GM20000 (cell line): ENCODE results near the gene DACH1.

Source experiments
- DNase-seq: peaks from one replicate; pipeline ENCODE4 v3.0.0; 2012; ENCODE audit warnings: low spot score
- CTCF ChIP-seq: IDR thresholded peaks from 2 replicates; pipeline ENCODE4 v1.5.1; 2012; ENCODE audit warnings: mild to moderate bottlenecking, control low read depth; ENCODE audit errors: extremely low read depth, missing control alignments

Gene DACH1

GRCh38 chr13:71727042-71727441 is 140.0 kb downstream of the DACH1 start:
- no peak for TF ChIP-seq CTCF
- DNase-seq = no peak

DNA sequence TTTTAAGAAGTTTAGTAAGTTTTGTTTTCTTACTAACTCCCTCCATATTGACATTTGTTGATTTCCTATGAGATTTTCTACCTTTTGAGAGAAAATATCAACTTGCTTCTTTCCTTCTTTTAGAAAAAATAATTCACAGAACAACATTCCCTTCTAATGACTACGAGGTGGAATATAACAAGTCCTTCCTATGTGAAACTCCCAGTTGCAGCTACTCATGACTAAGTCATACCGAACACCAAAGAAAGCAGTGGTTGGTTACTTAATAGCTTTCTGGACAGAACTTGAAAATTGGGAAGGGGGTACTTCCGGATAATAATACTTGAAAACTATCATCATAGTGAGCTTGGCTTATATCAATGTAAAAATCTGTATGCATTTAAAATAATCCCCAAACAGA is 144.8 kb downstream of the DACH1 start:
- no peak for TF ChIP-seq CTCF
- DNase-seq = no peak

- DNase-seq = no peak
- no peak for TF ChIP-seq CTCF
Observed at GRCh38 chr13:71721104-71721503, 145.9 kb downstream of the DACH1 start.

DNA sequence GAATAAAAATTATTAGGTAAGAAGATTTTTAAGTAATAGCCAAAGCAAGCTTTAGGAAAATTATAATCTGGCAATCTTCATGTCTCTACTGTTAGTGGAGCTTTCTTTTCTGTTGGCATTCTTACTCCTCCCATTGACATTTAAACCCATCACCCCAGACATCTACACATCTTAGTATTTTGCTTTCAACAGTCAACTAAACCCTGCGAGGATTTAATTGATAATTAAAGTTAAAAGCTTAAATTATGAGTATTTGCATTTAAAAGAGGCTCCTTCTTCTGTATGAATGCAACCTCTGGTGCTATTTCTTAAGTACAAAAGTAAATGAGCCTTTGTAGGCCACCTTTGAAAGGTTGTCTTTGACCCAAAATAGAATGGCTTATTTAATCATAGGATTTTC is 148.1 kb downstream of the DACH1 start:
- no peak for TF ChIP-seq CTCF
- no peak for DNase-seq

DNA sequence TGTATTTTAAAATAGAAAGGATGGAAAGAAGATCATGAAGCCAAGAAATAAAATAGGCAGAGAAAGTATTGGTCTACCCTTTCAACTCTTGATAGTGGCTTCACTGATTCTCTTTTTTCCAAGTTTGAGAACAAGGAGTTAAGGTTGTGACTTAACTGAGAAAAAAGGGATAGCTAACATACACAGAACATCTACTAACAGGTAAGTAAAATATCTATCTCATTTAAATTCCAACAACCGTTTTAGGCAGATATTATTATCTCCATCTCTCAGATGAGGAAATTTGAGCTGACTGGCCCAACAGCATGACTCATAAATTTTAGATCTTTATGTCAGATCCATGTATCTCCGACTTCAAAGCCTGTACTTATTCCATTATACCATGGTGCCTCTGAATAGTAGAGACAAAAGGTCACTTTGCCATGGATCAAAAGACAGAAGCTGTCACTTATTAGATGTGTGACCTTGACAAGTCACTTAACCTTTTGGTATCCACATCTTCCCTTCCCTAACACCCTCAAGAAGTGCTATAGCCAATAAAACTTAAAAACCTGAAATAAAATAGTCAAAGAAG is 152.1 kb downstream of the DACH1 start:
- DNase-seq = no peak
- no peak for TF ChIP-seq CTCF

DNA sequence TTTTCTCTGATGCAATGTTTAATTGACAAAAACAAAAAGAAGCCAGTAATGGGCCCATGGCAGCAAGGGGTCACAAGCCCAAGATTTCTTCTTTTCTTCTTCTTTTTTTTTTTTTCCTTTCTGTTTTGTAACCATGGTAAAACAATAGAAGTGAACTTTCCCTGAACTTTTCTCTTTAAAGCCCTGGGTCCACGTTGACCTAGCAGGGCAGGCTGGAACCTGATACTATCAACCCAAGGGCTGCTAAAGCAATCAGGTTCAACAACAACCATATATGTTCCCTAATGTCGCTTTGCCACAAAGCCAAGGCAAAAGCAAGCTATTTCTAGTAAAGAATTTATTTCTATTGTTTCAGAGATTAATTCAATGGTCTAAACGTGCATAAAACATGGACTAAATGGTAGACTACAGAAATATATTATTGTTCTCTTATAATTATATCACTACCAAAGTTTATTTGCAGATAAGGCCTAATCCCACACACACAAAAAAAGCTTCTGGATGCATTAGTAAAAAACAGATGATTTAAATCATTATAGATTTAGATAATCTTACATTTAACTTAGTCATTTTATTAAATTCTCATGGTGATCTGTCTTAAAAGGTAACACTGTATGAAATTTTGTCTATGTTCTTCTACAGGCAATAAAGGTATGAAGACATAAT is 153.9 kb downstream of the DACH1 start:
- DNase-seq = no peak
- no peak for TF ChIP-seq CTCF

- DNase-seq = no peak
- no peak for TF ChIP-seq CTCF
Observed at GRCh38 chr13:71704656-71705055, 162.3 kb downstream of the DACH1 start.
